ENCODE data around the gene ZNF586. TPM values are rescaled to one million over a fixed set of nuclear protein-coding genes. Genes with fewer than 3 reads are reported as not detected.
"Not testable (repeated sequence)": the region's sequence is repeated elsewhere in the genome, so short reads cannot be mapped to it uniquely, and the experiment has no call there.

ZNF586 gene
- total RNA-seq (ENCODE audit: unreplicated experiment), result 19.6 TPM
- long read RNA-seq, partial matches to known transcripts, result 0 of 2 reads
- long read RNA-seq, other reads (novel, unspliced or antisense), result 2 of 2 reads

GRCh38 chr19:57769345-57770131 lies at the start of gene ZNF586:
Gene ZNF586, plus strand, starts transcription at chr19:57769676. Its CDS starts 167 bp downstream, at chr19:57769843.
- Mint-ChIP-seq H3K9me3 (ENCODE audit: unreplicated experiment) (no peaks in the 10 kb centered on the region), H3K27me3 (ENCODE audit: unreplicated experiment) (peaks cover 11% of the 10 kb centered on the region), H3K4me3 (ENCODE audit: unreplicated experiment) (peak within 1 kb of the TSS; percentile 95), H3K36me3 (ENCODE audit: low read depth, unreplicated experiment) (peaks cover 15% of the 10 kb centered on the region), H3K4me1 (ENCODE audit: unreplicated experiment) (peaks cover 26% of the 10 kb centered on the region), H3K27ac (ENCODE audit: unreplicated experiment) (peak within 1 kb of the TSS; percentile 88)
- TF ChIP-seq, protein P1, sequence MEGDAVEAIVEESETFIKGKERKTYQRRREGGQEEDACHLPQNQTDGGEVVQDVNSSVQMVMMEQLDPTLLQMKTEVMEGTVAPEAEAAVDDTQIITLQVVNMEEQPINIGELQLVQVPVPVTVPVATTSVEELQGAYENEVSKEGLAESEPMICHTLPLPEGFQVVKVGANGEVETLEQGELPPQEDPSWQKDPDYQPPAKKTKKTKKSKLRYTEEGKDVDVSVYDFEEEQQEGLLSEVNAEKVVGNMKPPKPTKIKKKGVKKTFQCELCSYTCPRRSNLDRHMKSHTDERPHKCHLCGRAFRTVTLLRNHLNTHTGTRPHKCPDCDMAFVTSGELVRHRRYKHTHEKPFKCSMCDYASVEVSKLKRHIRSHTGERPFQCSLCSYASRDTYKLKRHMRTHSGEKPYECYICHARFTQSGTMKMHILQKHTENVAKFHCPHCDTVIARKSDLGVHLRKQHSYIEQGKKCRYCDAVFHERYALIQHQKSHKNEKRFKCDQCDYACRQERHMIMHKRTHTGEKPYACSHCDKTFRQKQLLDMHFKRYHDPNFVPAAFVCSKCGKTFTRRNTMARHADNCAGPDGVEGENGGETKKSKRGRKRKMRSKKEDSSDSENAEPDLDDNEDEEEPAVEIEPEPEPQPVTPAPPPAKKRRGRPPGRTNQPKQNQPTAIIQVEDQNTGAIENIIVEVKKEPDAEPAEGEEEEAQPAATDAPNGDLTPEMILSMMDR (IDR thresholded peaks at IDR 0.05; ENCODE audit: unreplicated experiment), result no peak
- peak; percentile 84 for DNase-seq (ENCODE audit: low spot score)

DNA sequence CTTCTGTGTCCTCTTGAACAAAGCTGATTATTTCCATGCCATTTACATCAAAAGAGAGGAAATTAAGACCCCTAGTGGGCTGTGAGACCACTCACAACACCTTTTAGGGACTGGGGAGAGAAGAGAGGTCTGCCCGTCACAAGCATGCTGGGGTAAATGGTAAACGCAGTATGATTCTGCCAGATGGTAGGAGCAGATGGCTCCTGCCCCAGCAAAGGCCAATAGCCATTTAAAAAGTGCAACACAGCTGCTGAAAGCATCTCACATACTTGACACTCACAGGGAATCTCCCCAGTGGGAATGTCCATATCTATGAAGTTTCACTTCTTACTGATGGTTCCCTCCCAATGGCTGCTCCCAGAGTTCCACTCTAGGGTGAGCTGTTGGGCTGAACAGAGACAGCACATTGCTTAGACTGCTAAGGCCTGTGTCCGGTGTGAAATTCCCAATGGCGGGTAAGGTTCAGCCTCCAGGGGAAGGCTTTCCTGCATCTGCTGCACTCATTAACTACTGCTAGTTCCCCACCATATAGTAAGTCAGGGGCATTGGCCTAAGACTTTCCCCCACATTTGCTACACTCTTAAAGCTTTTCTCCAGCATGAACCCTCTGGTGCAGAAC lies 49.5 kb upstream of the ZNF586 start:
- no peak for DNase-seq (ENCODE audit: low spot score)
- Mint-ChIP-seq H3K4me3 (ENCODE audit: unreplicated experiment) (peak overlapping the region; percentile 52), H3K4me1 (ENCODE audit: unreplicated experiment) (no peaks in the 10 kb centered on the region), H3K36me3 (ENCODE audit: low read depth, unreplicated experiment) (peaks cover 54% of the 10 kb centered on the region), H3K9me3 (ENCODE audit: unreplicated experiment) (no peaks in the 10 kb centered on the region), H3K27ac (ENCODE audit: unreplicated experiment) (no peak overlapping the region), H3K27me3 (ENCODE audit: unreplicated experiment) (peaks cover 2% of the 10 kb centered on the region)
- TF ChIP-seq, protein P1 (IDR thresholded peaks at IDR 0.05; ENCODE audit: unreplicated experiment), result no peak

GRCh38 chr19:57720878-57721277 lies 48.6 kb upstream of the ZNF586 start:
- no peak for DNase-seq (ENCODE audit: low spot score)
- TF ChIP-seq, protein P1 (IDR thresholded peaks at IDR 0.05; ENCODE audit: unreplicated experiment), result no peak
- Mint-ChIP-seq H3K27ac (ENCODE audit: unreplicated experiment) (no peak overlapping the region), H3K36me3 (ENCODE audit: low read depth, unreplicated experiment) (peaks cover 54% of the 10 kb centered on the region), H3K4me1 (ENCODE audit: unreplicated experiment) (no peaks in the 10 kb centered on the region), H3K27me3 (ENCODE audit: unreplicated experiment) (peaks cover 2% of the 10 kb centered on the region), H3K4me3 (ENCODE audit: unreplicated experiment) (peak overlapping the region; percentile 52), H3K9me3 (ENCODE audit: unreplicated experiment) (no peaks in the 10 kb centered on the region)

DNA sequence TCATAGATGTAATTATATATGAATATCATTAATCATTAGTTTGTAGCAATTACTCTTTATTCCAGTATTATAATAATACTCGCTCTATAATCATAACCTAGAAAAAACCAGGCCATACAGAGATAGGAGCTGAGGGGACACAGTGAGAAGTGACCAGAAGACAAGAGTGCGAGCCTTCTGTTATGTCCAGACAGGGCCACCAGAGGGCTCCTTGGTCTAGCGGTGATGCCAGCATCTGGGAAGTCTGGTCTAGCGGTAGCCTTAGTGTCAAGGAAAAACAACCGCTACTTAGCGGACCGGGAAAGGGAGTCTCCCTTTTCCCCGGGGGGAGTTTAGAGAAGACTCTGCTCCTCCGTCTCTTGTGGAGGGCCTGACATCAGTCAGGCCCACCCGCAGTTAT lies 31.2 kb upstream of the ZNF586 start:
- H3K9me3 Mint-ChIP-seq (ENCODE audit: unreplicated experiment); H3K27ac Mint-ChIP-seq (ENCODE audit: unreplicated experiment); H3K4me1 Mint-ChIP-seq (ENCODE audit: unreplicated experiment); H3K4me3 Mint-ChIP-seq (ENCODE audit: unreplicated experiment); H3K27me3 Mint-ChIP-seq (ENCODE audit: unreplicated experiment); H3K36me3 Mint-ChIP-seq (ENCODE audit: low read depth, unreplicated experiment): not testable (repeated sequence)
- DNase-seq (ENCODE audit: low spot score), result peak; percentile 70
- TF ChIP-seq, protein P1 (IDR thresholded peaks at IDR 0.05; ENCODE audit: unreplicated experiment), result peak; percentile 54

GRCh38 chr19:57738770-57739169 lies 30.7 kb upstream of the ZNF586 start:
- H3K9me3 Mint-ChIP-seq (ENCODE audit: unreplicated experiment); H3K27ac Mint-ChIP-seq (ENCODE audit: unreplicated experiment); H3K4me1 Mint-ChIP-seq (ENCODE audit: unreplicated experiment); H3K4me3 Mint-ChIP-seq (ENCODE audit: unreplicated experiment); H3K27me3 Mint-ChIP-seq (ENCODE audit: unreplicated experiment); H3K36me3 Mint-ChIP-seq (ENCODE audit: low read depth, unreplicated experiment); DNase-seq (ENCODE audit: low spot score): not testable (repeated sequence)
